PC-3 (cell line): ENCODE data around the gene GAB1. TPM values are rescaled to one million over a fixed set of nuclear protein-coding genes. Genes with fewer than 3 reads are reported as not detected.

Source experiments
- ATAC-seq: fragments of 200-7000 bp; cut with Tn5 transposase; 2 replicates; pipeline ENCODE4 v1.9.1; 2020; ENCODE audit warnings: mild to moderate bottlenecking, moderate library complexity
- BruUV-seq: library from RNA; stranded (reverse); fragments of 400-500 nt; replicated peaks from 2 replicates; lab custom pipeline; 2021; lab: Mats Ljungman, UMichigan
- CTCF ChIA-PET: fragments of 300-600 bp; sonication (Branson Sonifier 250); formaldehyde crosslinking; loops from one replicate; lab custom pipeline; 2022; ENCODE audit warnings: antibody characterized with exemption; lab: Charles Lee
- POLR2A ChIA-PET: fragments of 300-600 bp; sonication (Branson Sonifier 250); formaldehyde crosslinking; loops from one replicate; lab custom pipeline; 2022; ENCODE audit warnings: antibody characterized with exemption; ENCODE audit not compliant: unreplicated experiment; lab: Charles Lee
- DNase-seq: peaks from one replicate; pipeline ENCODE4 v3.0.0-alpha.2; 2015
- H2AFZ ChIP-seq: fragments of 300-600 bp; sonication (generic); 2 replicates; pipeline ENCODE4 v1.6.0; 2016; ENCODE audit warnings: antibody characterized with exemption, low read length
- H3F3A ChIP-seq: fragments of 300-600 bp; sonication (generic); one replicate; pipeline ENCODE4 v1.6.0; 2017; ENCODE audit warnings: antibody characterized with exemption, low read length, control low read depth, mild to moderate bottlenecking; ENCODE audit not compliant: unreplicated experiment
- H3K27ac ChIP-seq: fragments of 300-600 bp; sonication (generic); 2 replicates; pipeline ENCODE4 v1.5.1; 2016; ENCODE audit warnings: mild to moderate bottlenecking, low read length
- H3K27me3 ChIP-seq: fragments of 300-600 bp; sonication (generic); 2 replicates; pipeline ENCODE4 v1.6.1; 2016; ENCODE audit warnings: low read length, mixed read lengths
- H3K36me3 ChIP-seq: fragments of 300-600 bp; sonication (generic); 2 replicates; pipeline ENCODE4 v1.6.1; 2016; ENCODE audit warnings: low read depth, mixed run types, low read length, mixed read lengths
- H3K4me1 ChIP-seq: fragments of 300-600 bp; sonication (generic); 2 replicates; pipeline ENCODE4 v1.5.1; 2016; ENCODE audit warnings: low read length; ENCODE audit not compliant: insufficient read depth
- H3K4me2 ChIP-seq: fragments of 300-600 bp; sonication (generic); 2 replicates; pipeline ENCODE4 v1.6.0; 2016; ENCODE audit warnings: low read length
- H3K4me3 ChIP-seq: fragments of 300-600 bp; sonication (generic); 2 replicates; pipeline ENCODE4 v1.5.1; 2016; ENCODE audit warnings: mild to moderate bottlenecking, low read length, mixed read lengths
- H3K79me2 ChIP-seq: fragments of 300-600 bp; sonication (generic); 2 replicates; pipeline ENCODE4 v1.6.1; 2017; ENCODE audit warnings: low read length, mixed read lengths
- H3K9ac ChIP-seq: fragments of 300-600 bp; sonication (generic); 2 replicates; pipeline ENCODE4 v1.6.0; 2016; ENCODE audit warnings: mild to moderate bottlenecking, low read length
- H3K9me2 ChIP-seq: fragments of 300-600 bp; sonication (generic); replicated peaks from 2 replicates; pipeline ENCODE4 v1.6.1; 2016; ENCODE audit warnings: mixed run types, low read length, mixed read lengths
- H3K9me3 ChIP-seq: fragments of 300-600 bp; sonication (generic); 2 replicates; pipeline ENCODE4 v1.6.1; 2016; ENCODE audit warnings: low read length, mixed read lengths
- H4K20me1 ChIP-seq: fragments of 300-600 bp; sonication (generic); 2 replicates; pipeline ENCODE4 v1.6.1; 2016; ENCODE audit warnings: low read length, mixed read lengths
- EZH2 ChIP-seq: fragments of 300-600 bp; sonication (generic); IDR thresholded peaks from one replicate; pipeline ENCODE4 v1.6.1; 2017; ENCODE audit warnings: antibody characterized with exemption, mild to moderate bottlenecking, low read length; ENCODE audit not compliant: unreplicated experiment
- EZH2phosphoT487 ChIP-seq: fragments of 300-600 bp; sonication (generic); IDR thresholded peaks from 2 replicates; pipeline ENCODE4 v1.6.1; 2018; ENCODE audit warnings: mild to moderate bottlenecking, antibody characterized with exemption, low read length, borderline replicate concordance
- intact Hi-C: fragments of 100-400 bp; cut with micrococcal nuclease; formaldehyde crosslinking; loops from 2 replicates; pipeline ENCODE4 v1.9.0; 2023
- total RNA-seq: library from RNA; depleted of rRNA; stranded (reverse); fragments of >200 nt; gene quantifications from 2 replicates; pipeline ENCODE4 v1.2.3, GENCODE V29; 2014
- TF ChIP-seq, protein P1 (sequence below): fragments of 300-600 bp; sonication (generic); conservative IDR thresholded peaks from 2 replicates; pipeline ENCODE4 v1.5.1; 2017; ENCODE audit warnings: antibody characterized with exemption, low read depth, mild to moderate bottlenecking, low read length

The GAB1 gene
- total RNA-seq, 1 experiment from 2014 or later = 4.9 TPM

DNA sequence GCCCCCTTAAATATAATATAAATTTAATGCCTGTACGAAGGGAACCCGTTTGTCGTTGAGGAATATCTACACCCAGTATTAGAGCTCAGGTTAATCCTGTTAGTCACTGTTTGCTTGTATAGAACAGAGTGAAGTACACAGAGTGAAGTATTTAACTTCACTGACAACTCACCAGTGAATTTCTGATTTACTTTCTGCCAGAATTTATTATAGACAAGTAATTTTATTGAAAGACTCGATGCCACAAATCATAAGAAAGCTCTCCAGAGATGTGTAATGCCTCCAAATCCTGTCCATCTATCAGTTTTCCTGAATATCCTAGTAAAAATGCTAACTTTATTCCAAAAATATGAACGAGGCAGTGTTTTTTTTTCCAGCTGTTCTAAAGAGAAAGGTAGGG, 1.6 kb downstream of the GAB1 start:
- DNase-seq (peak; percentile 48), ATAC-seq (peak; percentile 16)
- ChIA-PET POLR2A (no interaction called here), CTCF (interaction anchor here (0.6 kb wide), 2 partner anchors 15 to 37 kb away, joined by 3 read pairs; no protein-coding TSS in a partner anchor)
- Histone ChIP-seq H3K36me3 (no peaks in the 10 kb centered on the region), H3F3A (no peaks in the 10 kb centered on the region), H3K4me2 (peak overlapping the region; percentile 92), H3K9me2 (no peaks in the 10 kb centered on the region), H3K4me3 (peak overlapping the region; percentile 73), H3K27me3 (no peaks in the 10 kb centered on the region), H3K4me1 (peaks cover 14% of the 10 kb centered on the region), H2AFZ (no peak overlapping the region), H3K27ac (no peak overlapping the region), H4K20me1 (no peaks in the 10 kb centered on the region), H3K9me3 (no peaks in the 10 kb centered on the region), H3K79me2 (peaks cover 8% of the 10 kb centered on the region), H3K9ac (no peak overlapping the region)
- TF ChIP-seq, protein P1, sequence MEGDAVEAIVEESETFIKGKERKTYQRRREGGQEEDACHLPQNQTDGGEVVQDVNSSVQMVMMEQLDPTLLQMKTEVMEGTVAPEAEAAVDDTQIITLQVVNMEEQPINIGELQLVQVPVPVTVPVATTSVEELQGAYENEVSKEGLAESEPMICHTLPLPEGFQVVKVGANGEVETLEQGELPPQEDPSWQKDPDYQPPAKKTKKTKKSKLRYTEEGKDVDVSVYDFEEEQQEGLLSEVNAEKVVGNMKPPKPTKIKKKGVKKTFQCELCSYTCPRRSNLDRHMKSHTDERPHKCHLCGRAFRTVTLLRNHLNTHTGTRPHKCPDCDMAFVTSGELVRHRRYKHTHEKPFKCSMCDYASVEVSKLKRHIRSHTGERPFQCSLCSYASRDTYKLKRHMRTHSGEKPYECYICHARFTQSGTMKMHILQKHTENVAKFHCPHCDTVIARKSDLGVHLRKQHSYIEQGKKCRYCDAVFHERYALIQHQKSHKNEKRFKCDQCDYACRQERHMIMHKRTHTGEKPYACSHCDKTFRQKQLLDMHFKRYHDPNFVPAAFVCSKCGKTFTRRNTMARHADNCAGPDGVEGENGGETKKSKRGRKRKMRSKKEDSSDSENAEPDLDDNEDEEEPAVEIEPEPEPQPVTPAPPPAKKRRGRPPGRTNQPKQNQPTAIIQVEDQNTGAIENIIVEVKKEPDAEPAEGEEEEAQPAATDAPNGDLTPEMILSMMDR = no peak
- TF ChIP-seq EZH2phosphoT487 = no peak
- no peak for TF ChIP-seq EZH2
- no TSS peak for BruUV-seq
- intact Hi-C loops = loop anchor here (1.0 to 5.0 kb wide), 3 partner anchors 19 to 151 kb away; no protein-coding TSS in a partner anchor

DNA sequence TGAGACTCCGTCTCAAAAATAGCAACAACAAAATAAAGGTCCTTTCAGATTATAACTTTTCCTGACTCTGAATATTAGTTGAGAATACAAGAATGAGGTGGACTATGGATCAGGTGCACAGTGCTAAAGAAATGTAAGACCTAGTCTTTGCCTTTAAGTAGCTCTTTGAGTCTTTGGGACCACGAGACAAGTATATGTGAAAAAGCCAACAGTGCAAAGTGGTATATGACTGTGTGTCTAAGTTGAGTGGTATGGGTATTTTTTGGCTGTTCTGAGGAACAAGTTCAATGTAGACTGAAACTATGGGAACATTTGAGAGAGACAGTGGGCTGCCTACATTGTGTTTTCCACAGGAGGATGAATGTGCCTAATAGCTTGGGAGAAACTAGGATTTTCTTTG, 2.8 kb downstream of the GAB1 start:
- H3K4me1 ChIP-seq = peaks cover 14% of the 10 kb centered on the region
- ChIA-PET CTCF (no interaction called here), POLR2A (no interaction called here)
- no peak overlapping the region for H3K4me3 ChIP-seq
- H3K36me3 ChIP-seq = no peaks in the 10 kb centered on the region
- H3K79me2 ChIP-seq = peaks cover 8% of the 10 kb centered on the region
- H3K9me2 ChIP-seq = no peaks in the 10 kb centered on the region
- H3K27ac ChIP-seq = no peak overlapping the region
- H4K20me1 ChIP-seq = no peaks in the 10 kb centered on the region
- no peak overlapping the region for H3K9ac ChIP-seq
- intact Hi-C loops = loop anchor here (2.0 to 5.0 kb wide), 2 partner anchors 143 to 152 kb away; no protein-coding TSS in a partner anchor
- H3K27me3 ChIP-seq = no peaks in the 10 kb centered on the region
- DNase-seq (no peak), ATAC-seq (no peak)
- no TSS peak for BruUV-seq
- no peak overlapping the region for H3K4me2 ChIP-seq
- no peaks in the 10 kb centered on the region for H3F3A ChIP-seq
- no peaks in the 10 kb centered on the region for H3K9me3 ChIP-seq
- no peak for TF ChIP-seq EZH2phosphoT487
- no peak for TF ChIP-seq EZH2
- TF ChIP-seq, protein P1 = no peak
- no peak overlapping the region for H2AFZ ChIP-seq

DNA sequence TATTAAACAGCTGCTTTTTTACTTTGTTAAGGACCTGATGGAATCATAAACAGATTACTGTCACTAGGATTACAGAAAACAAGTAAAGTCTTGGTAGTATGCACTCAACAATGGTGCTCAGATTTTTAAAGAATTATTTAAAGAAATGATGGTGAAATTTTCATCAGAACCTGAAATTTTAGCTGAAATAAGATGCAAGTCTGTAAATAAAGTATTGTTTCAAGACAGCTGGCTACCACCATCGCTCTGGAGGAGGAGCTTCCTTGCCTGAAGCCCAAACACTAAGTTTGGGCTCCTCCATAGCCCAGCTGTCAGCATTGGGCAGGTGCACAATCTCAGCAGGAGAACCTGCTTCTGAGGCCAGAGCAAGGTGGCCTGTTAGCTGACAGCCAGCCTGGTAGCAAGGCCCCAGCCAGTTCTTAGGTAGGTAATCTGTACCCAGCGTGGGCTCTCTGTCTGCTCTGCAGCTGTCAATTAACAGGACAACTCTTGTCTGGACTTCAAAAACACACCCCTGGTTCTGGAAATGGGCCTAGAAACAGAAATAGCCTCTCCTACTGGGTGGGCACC, 4.6 kb downstream of the GAB1 start:
- Histone ChIP-seq H3K9ac (no peak overlapping the region), H3F3A (no peaks in the 10 kb centered on the region), H3K9me2 (no peaks in the 10 kb centered on the region), H3K27me3 (no peaks in the 10 kb centered on the region), H3K4me1 (peaks cover 25% of the 10 kb centered on the region), H2AFZ (no peak overlapping the region), H3K4me3 (no peak overlapping the region), H3K79me2 (peaks cover 8% of the 10 kb centered on the region), H3K27ac (no peak overlapping the region), H3K4me2 (no peak overlapping the region), H3K9me3 (no peaks in the 10 kb centered on the region), H3K36me3 (no peaks in the 10 kb centered on the region), H4K20me1 (no peaks in the 10 kb centered on the region)
- no peak for ATAC-seq
- BruUV-seq = no TSS peak
- no peak for DNase-seq
- POLR2A ChIA-PET = no interaction called here
- CTCF ChIA-PET = interaction anchor here (0.6 kb wide), 1 partner anchor 136 kb away, joined by 3 read pairs; no protein-coding TSS in a partner anchor
- TF ChIP-seq, protein P1 = no peak
- TF ChIP-seq EZH2phosphoT487 = no peak
- TF ChIP-seq EZH2 = no peak
- intact Hi-C loops = no loop called here
